ENCODE measurements around the gene EIF2B2. TPM values are rescaled to one million over a fixed set of nuclear protein-coding genes. Genes with fewer than 3 reads are reported as not detected.

Gene EIF2B2
- total and polyA plus RNA-seq, 2 of the 13 experiments (the other 11 are each of a cell fraction or from before 2014, with no cell fraction given), result 54.4 to 78.6 TPM

GRCh38 chr14:74984236-74985027 lies 18.3 kb upstream of the EIF2B2 start:
- H3K4me1 ChIP-seq (ENCODE audit: insufficient read depth, low read length), result peaks cover 14% of the 10 kb centered on the region
- CTCF ChIA-PET (ENCODE audit: low intra/inter-chr PET ratio, low total read pairs), result no interaction called here
- peaks cover 4 to 40% of the 10 kb centered on the region in 2 experiments; a peak in 4 of 5 replicates for H3K27me3 ChIP-seq (ENCODE audit: control insufficient read depth in 1 of 2, insufficient read depth in 2 of 2, low read length in 2 of 2)
- H3K79me2 ChIP-seq (ENCODE audit: insufficient read depth, low read length), result no peaks in the 10 kb centered on the region
- ATAC-seq (no peak), DNase-seq (ENCODE audit: low spot score) (no peak), FAIRE-seq (no peak)
- H3K36me3 ChIP-seq (replicated peaks in 1 of 2; ENCODE audit: control insufficient read depth in 1 of 2, insufficient read depth in 2 of 2, low read length in 2 of 2), result no peaks in the 10 kb centered on the region
- POLR2A ChIA-PET, result no interaction called here
- H3K27ac ChIP-seq (ENCODE audit: extremely low read length, insufficient read depth, low read length), result no peak overlapping the region
- H2AFZ ChIP-seq (ENCODE audit: low read length), result no peak overlapping the region
- BruUV-seq (replicated peaks), result no TSS peak
- TF ChIP-seq GRHL1 (CRISPR knock-in tag; conservative IDR thresholded peaks at IDR 0.05) (no peak), HOMEZ (CRISPR knock-in tag; IDR thresholded peaks at IDR 0.05; ENCODE audit: low read depth) (no peak), YY1 (IDR thresholded peaks at IDR 0.05; ENCODE audit: insufficient read depth, insufficient replicate concordance, low read depth, low read length) (no peak), GTF3A (CRISPR knock-in tag; conservative IDR thresholded peaks at IDR 0.05) (no peak), TRIM24 (CRISPR knock-in tag; IDR thresholded peaks at IDR 0.05) (no peak), CBX2 (IDR thresholded peaks at IDR 0.05; ENCODE audit: low read depth, low read length) (no peak), CBX2 (CRISPR knock-in tag; IDR thresholded peaks at IDR 0.05; ENCODE audit: low read depth) (no peak), PRPF4 (IDR thresholded peaks at IDR 0.05; ENCODE audit: low read depth, low read length, poor library complexity, severe bottlenecking) (no peak), ZNF383 (CRISPR knock-in tag; IDR thresholded peaks at IDR 0.05; ENCODE audit: borderline replicate concordance) (no peak), ARID2 (CRISPR knock-in tag; IDR thresholded peaks at IDR 0.05; ENCODE audit: borderline replicate concordance) (no peak), NR1H2 (CRISPR knock-in tag; IDR thresholded peaks at IDR 0.05; ENCODE audit: borderline replicate concordance, low read depth) (no peak), MEF2D (CRISPR knock-in tag; IDR thresholded peaks at IDR 0.05) (no peak), ELF1 (CRISPR knock-in tag; IDR thresholded peaks at IDR 0.05) (no peak), EED (CRISPR knock-in tag; IDR thresholded peaks at IDR 0.05) (no peak), TCF7L2 (IDR thresholded peaks at IDR 0.05; ENCODE audit: low read depth, low read length) (no peak), ZSCAN12 (CRISPR knock-in tag; IDR thresholded peaks at IDR 0.05) (no peak), ZNF33B (CRISPR knock-in tag; IDR thresholded peaks at IDR 0.05) (no peak), TERF1 (CRISPR knock-in tag; IDR thresholded peaks at IDR 0.05) (no peak), ZNF468 (CRISPR knock-in tag; IDR thresholded peaks at IDR 0.05) (no peak), ELF3 (CRISPR knock-in tag; IDR thresholded peaks at IDR 0.05) (no peak), KDM5B (CRISPR knock-in tag; IDR thresholded peaks at IDR 0.05; ENCODE audit: borderline replicate concordance) (no peak)
- in situ Hi-C loops (cut with HindIII; ENCODE audit: extremely low pct_ligation_motif_present, low pct_unique_long_range_greater_than_20kb) (no loop called here), intact Hi-C loops (cut with micrococcal nuclease; ENCODE audit: unreplicated experiment) (no loop called here)
- no peak overlapping the region for H3K4me2 ChIP-seq (ENCODE audit: low read depth, low read length)
- no peaks in the 10 kb centered on the region for H3K9me3 ChIP-seq (ENCODE audit: low read length)
- 55% methylated on average over 10 of the region's 16 CpGs for WGBS (ENCODE audit: low lambda C conversion rate)
- H4K20me1 ChIP-seq (ENCODE audit: insufficient read depth, low read length), result no peaks in the 10 kb centered on the region
- no peak overlapping the region for H3K4me3 ChIP-seq (replicated peaks in 1 of 3; ENCODE audit: insufficient read depth in 1 of 3, low read depth in 2 of 3, low read length in 3 of 3)
- no peak overlapping the region for H3K9ac ChIP-seq (ENCODE audit: insufficient read depth, low read depth, low read length)

All from HepG2 (cell line).